MCF 10A (cell line): ENCODE results near the gene MARCKS. TPM values are rescaled to one million over a fixed set of nuclear protein-coding genes. Genes with fewer than 3 reads are reported as not detected.

Experiments used
- BruUV-seq: library from RNA; stranded (reverse); fragments of 400-500 nt; replicated peaks from 2 replicates; lab custom pipeline; 2021; lab: Mats Ljungman, UMichigan
- CTCF ChIA-PET: fragments of 300-600 bp; sonication (Branson Sonifier 250); formaldehyde crosslinking; extraction: SDS; loops from one replicate; lab custom pipeline; 2021; ENCODE audit warnings: antibody characterized with exemption, inconsistent platforms; lab: Yijun Ruan, JAX
- POLR2A ChIA-PET: fragments of 300-600, 350-650 bp; sonication (Branson Sonifier 250); formaldehyde crosslinking; extraction: SDS; loops from one replicate; lab custom pipeline; 2020; ENCODE audit warnings: antibody characterized with exemption, inconsistent platforms; lab: Yijun Ruan, JAX
- DNase-seq: peaks from one replicate; pipeline ENCODE4 v3.0.0-alpha.2; 2018; ENCODE audit not compliant: unreplicated experiment
- H3K27ac Mint-ChIP-seq: one replicate; pipeline ENCODE4 v1.8.0; 2022; ENCODE audit warnings: mild to moderate bottlenecking, low read depth, mixed read lengths; ENCODE audit not compliant: unreplicated experiment
- H3K27me3 Mint-ChIP-seq: one replicate; pipeline ENCODE4 v1.8.0; 2022; ENCODE audit warnings: mixed read lengths; ENCODE audit not compliant: insufficient read depth, unreplicated experiment
- H3K36me3 Mint-ChIP-seq: one replicate; pipeline ENCODE4 v1.8.0; 2022; ENCODE audit warnings: mild to moderate bottlenecking, moderate library complexity, mixed read lengths; ENCODE audit not compliant: insufficient read depth, unreplicated experiment
- H3K4me1 Mint-ChIP-seq: one replicate; pipeline ENCODE4 v1.8.0; 2022; ENCODE audit warnings: mixed read lengths; ENCODE audit not compliant: insufficient read depth, unreplicated experiment
- H3K4me3 Mint-ChIP-seq: one replicate; pipeline ENCODE4 v1.8.0; 2022; ENCODE audit warnings: mild to moderate bottlenecking, moderate library complexity, mixed read lengths; ENCODE audit not compliant: unreplicated experiment
- H3K9me3 Mint-ChIP-seq: one replicate; pipeline ENCODE4 v1.8.0; 2022; ENCODE audit warnings: mixed read lengths; ENCODE audit not compliant: unreplicated experiment
- CTCF ChIP-seq: fragments of 200-600 bp; IDR thresholded peaks from one replicate; pipeline ENCODE4 v1.8.0; 2022; ENCODE audit warnings: antibody characterized with exemption, mild to moderate bottlenecking; ENCODE audit not compliant: unreplicated experiment
- intact Hi-C: fragments of 100-400 bp; cut with micrococcal nuclease; formaldehyde crosslinking; loops from 2 replicates; pipeline ENCODE4 v1.14.1; 2022
- total RNA-seq: library from RNA; stranded (reverse); gene quantifications from 2 replicates; pipeline ENCODE4 v1.2.3, GENCODE V29; 2022

Gene MARCKS
- total RNA-seq, 1 experiment from 2014 or later: 39.3 TPM

- no peaks in the 10 kb centered on the region for H3K27me3 Mint-ChIP-seq
- no peak for TF ChIP-seq CTCF
- intact Hi-C loops: no loop called here
- no peak overlapping the region for H3K27ac Mint-ChIP-seq
- DNase-seq: no peak
- no peak overlapping the region for H3K4me3 Mint-ChIP-seq
- POLR2A ChIA-PET: no interaction called here
- BruUV-seq: no TSS peak
- H3K36me3 Mint-ChIP-seq: no peaks in the 10 kb centered on the region
- peaks cover 7% of the 10 kb centered on the region for H3K9me3 Mint-ChIP-seq
- no peaks in the 10 kb centered on the region for H3K4me1 Mint-ChIP-seq
- CTCF ChIA-PET: interaction anchor here (0.6 to 1.3 kb wide), 2 partner anchors 15 to 1582 kb away, joined by 3 to 5 read pairs; no protein-coding TSS in a partner anchor
Measured at GRCh38 chr6:113893451-113893850, 36.3 kb downstream of the MARCKS start.

- no peak for DNase-seq
- H3K9me3 Mint-ChIP-seq: peaks cover 7% of the 10 kb centered on the region
- no peaks in the 10 kb centered on the region for H3K27me3 Mint-ChIP-seq
- H3K4me1 Mint-ChIP-seq: no peaks in the 10 kb centered on the region
- ChIA-PET CTCF (interaction anchor here (0.6 to 1.3 kb wide), 2 partner anchors 14 to 1583 kb away, joined by 3 to 5 read pairs; no protein-coding TSS in a partner anchor), POLR2A (no interaction called here)
- H3K4me3 Mint-ChIP-seq: no peak overlapping the region
- TF ChIP-seq CTCF: no peak
- no peaks in the 10 kb centered on the region for H3K36me3 Mint-ChIP-seq
- no peak overlapping the region for H3K27ac Mint-ChIP-seq
- no TSS peak for BruUV-seq
- intact Hi-C loops: no loop called here
Measured at GRCh38 chr6:113893866-113894265, 36.7 kb downstream of the MARCKS start.

GRCh38 chr6:113894712-113895674 is 37.8 kb downstream of the MARCKS start:
- TF ChIP-seq CTCF: no peak
- Mint-ChIP-seq H3K27me3 (no peaks in the 10 kb centered on the region), H3K4me1 (no peaks in the 10 kb centered on the region), H3K27ac (no peak overlapping the region), H3K9me3 (peaks cover 7% of the 10 kb centered on the region), H3K36me3 (no peaks in the 10 kb centered on the region), H3K4me3 (no peak overlapping the region)
- intact Hi-C loops: no loop called here
- BruUV-seq: no TSS peak
- no peak for DNase-seq
- POLR2A ChIA-PET: no interaction called here
- CTCF ChIA-PET: interaction anchor here (0.5 to 5.7 kb wide), 3 partner anchors 13 to 1556 kb away, joined by 3 to 40 read pairs (median 3); no protein-coding TSS in a partner anchor

- BruUV-seq: no TSS peak
- H3K9me3 Mint-ChIP-seq: no peaks in the 10 kb centered on the region
- intact Hi-C loops: no loop called here
Measured at GRCh38 chr6:113901482-113901881, 44.3 kb downstream of the MARCKS start.

More at GRCh38 chr6:113901482-113901881, 44.3 kb downstream of the MARCKS start:
- H3K27ac Mint-ChIP-seq: no peak overlapping the region
- ChIA-PET CTCF (interaction anchor here (0.6 to 1.0 kb wide), 2 partner anchors 16 to 1209 kb away, joined by 3 read pairs; no protein-coding TSS in a partner anchor), POLR2A (no interaction called here)
- DNase-seq: no peak
- TF ChIP-seq CTCF: no peak
- H3K4me1 Mint-ChIP-seq: no peaks in the 10 kb centered on the region
- H3K27me3 Mint-ChIP-seq: no peaks in the 10 kb centered on the region
- H3K4me3 Mint-ChIP-seq: no peak overlapping the region
- H3K36me3 Mint-ChIP-seq: peaks cover 4% of the 10 kb centered on the region
